ENCODE measurements around the gene HABP4. TPM values are rescaled to one million over a fixed set of nuclear protein-coding genes. Genes with fewer than 3 reads are reported as not detected.

The HABP4 gene
- total and polyA plus RNA-seq, 10 of the 15 experiments (the other 5 are each of a cell fraction or from before 2014, with no cell fraction given), result 1.6 to 15.4 (median 11.6) TPM

GRCh38 chr9:96480736-96481135 is 30.8 kb downstream of the HABP4 start (continued):
- no peak for TF ChIP-seq PAX8 (IDR thresholded peaks at IDR 0.05)
- peak; percentile 74; the same call in 1 of the 2 replicates for TF ChIP-seq FOXM1 (IDR thresholded peaks at IDR 0.05; ENCODE audit: low read depth, low read length)
- no peak for TF ChIP-seq CUX1 (IDR thresholded peaks at IDR 0.05; ENCODE audit: insufficient replicate concordance, low read depth, low read length)
- TF ChIP-seq SMAD5 (IDR thresholded peaks at IDR 0.05; ENCODE audit: low read depth), result no peak
- no peak for TF ChIP-seq EED (IDR thresholded peaks at IDR 0.05; ENCODE audit: low read depth)
- TF ChIP-seq JUNB (IDR thresholded peaks at IDR 0.05), result peak; percentile 80
- TF ChIP-seq NR2C1 (IDR thresholded peaks at IDR 0.05), result no peak
- TF ChIP-seq CHD1 (IDR thresholded peaks at IDR 0.05; ENCODE audit: low read depth, low read length), result no peak
- 0 out of 2 replicates have a peak, but pooled peaks have one; percentile 42 for TF ChIP-seq CREM (IDR thresholded peaks at IDR 0.05; ENCODE audit: low read depth)
- no peak for TF ChIP-seq POLR2AphosphoS2 (IDR thresholded peaks at IDR 0.05; ENCODE audit: low read depth, low read length)
- TF ChIP-seq ATF2 (IDR thresholded peaks at IDR 0.05; ENCODE audit: low read length), result no peak
- TF ChIP-seq PBX3 (IDR thresholded peaks at IDR 0.05; ENCODE audit: insufficient replicate concordance, low read depth, low read length), result no peak
- TF ChIP-seq SP1 (IDR thresholded peaks at IDR 0.05; ENCODE audit: low read depth, low read length), result no peak
- no peak for TF ChIP-seq ZNF207 (IDR thresholded peaks at IDR 0.05; ENCODE audit: borderline replicate concordance)
- TF ChIP-seq HSF1 (IDR thresholded peaks at IDR 0.05; ENCODE audit: low read depth, low read length), result no peak
- TF ChIP-seq E2F4 (IDR thresholded peaks at IDR 0.05; ENCODE audit: low read depth, low read length), result no peak
- TF ChIP-seq IRF5 (IDR thresholded peaks at IDR 0.05; ENCODE audit: borderline replicate concordance), result no peak
- peak; percentile 81 for TF ChIP-seq TCF7 (IDR thresholded peaks at IDR 0.05; ENCODE audit: borderline replicate concordance)
- peak; percentile 61; the same call in 1 of the 2 replicates for TF ChIP-seq ZBED1 (IDR thresholded peaks at IDR 0.05; ENCODE audit: borderline replicate concordance)
- TF ChIP-seq SREBF1 (IDR thresholded peaks at IDR 0.05; ENCODE audit: low read length), result no peak
- TF ChIP-seq RFX5 (IDR thresholded peaks at IDR 0.05; ENCODE audit: low read depth, low read length), result no peak

Data from GM12878 (cell line).